HG03457 (cell line): ENCODE results near the gene OBSCN.

Experiments used
- ATAC-seq: cut with Tn5 transposase; IDR thresholded peaks from one replicate; pipeline ENCODE4 v1.9.1; 2021; ENCODE audit warnings: moderate number of reproducible peaks; ENCODE audit not compliant: unreplicated experiment

The OBSCN gene, protein sequence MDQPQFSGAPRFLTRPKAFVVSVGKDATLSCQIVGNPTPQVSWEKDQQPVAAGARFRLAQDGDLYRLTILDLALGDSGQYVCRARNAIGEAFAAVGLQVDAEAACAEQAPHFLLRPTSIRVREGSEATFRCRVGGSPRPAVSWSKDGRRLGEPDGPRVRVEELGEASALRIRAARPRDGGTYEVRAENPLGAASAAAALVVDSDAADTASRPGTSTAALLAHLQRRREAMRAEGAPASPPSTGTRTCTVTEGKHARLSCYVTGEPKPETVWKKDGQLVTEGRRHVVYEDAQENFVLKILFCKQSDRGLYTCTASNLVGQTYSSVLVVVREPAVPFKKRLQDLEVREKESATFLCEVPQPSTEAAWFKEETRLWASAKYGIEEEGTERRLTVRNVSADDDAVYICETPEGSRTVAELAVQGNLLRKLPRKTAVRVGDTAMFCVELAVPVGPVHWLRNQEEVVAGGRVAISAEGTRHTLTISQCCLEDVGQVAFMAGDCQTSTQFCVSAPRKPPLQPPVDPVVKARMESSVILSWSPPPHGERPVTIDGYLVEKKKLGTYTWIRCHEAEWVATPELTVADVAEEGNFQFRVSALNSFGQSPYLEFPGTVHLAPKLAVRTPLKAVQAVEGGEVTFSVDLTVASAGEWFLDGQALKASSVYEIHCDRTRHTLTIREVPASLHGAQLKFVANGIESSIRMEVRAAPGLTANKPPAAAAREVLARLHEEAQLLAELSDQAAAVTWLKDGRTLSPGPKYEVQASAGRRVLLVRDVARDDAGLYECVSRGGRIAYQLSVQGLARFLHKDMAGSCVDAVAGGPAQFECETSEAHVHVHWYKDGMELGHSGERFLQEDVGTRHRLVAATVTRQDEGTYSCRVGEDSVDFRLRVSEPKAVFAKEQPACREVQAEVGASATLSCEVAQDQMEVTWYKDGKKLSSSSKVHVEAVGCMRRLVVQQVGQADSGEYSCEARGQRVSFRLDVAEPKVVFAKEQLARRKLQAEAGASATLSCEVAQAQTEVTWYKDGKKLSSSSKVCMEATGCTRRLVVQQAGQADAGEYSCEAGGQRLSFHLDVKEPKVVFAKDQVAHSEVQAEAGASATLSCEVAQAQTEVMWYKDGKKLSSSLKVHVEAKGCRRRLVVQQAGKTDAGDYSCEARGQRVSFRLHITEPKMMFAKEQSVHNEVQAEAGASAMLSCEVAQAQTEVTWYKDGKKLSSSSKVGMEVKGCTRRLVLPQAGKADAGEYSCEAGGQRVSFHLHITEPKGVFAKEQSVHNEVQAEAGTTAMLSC (N-terminal part only)

DNA sequence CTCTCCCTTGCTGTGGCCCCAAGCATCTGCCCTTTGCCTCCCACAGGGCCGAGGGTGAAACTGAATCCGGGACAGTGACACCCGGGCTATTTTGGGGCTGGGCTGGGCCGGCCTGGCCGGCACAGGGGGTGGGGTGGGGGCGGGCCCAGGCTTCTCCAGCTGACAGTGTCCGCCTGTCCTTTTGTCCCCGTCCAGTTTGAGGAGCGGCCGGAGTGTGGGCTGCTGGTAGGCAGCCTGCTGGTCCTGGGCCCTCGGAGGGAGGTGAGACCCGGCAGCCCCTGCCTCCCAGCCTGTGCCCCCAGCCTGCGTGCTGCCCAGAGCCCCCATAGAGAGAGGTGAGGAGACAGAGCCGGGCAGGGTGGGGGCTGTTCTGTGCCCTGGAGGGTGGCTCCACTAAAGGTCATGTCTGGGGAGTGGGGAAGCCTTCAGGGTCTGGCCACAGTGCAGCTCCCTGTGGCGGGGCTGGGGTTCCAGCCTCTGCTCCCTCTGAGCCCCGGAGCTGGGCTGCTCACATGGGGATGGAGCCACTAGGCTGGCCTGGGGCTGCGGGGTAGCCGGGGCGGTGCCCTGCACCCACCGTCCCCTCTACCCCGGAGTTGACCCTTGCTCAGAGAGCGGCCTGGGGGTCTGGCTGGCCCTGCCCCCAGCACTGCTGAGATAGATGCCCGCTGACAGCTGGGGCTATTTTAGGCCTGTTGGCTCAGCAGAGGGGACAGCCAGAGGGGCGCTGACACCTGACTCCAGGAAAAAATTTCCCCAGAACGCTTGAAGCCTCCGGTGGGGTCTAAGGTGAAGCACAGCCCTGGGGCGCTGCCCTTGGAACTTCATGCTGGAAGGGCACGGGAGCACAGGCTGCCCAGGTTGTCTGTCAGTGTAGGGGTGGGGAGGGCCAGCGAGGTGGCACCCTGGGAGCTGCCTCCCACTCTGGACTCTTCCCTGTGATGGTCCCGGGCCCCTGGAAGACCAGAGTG, at the start of gene OBSCN:
TSS of gene OBSCN (plus strand) at position 194 of the 971 bp plus-strand sequence. CDS start 3,740 bp downstream, outside the sequence.
- ATAC-seq = no peak

DNA sequence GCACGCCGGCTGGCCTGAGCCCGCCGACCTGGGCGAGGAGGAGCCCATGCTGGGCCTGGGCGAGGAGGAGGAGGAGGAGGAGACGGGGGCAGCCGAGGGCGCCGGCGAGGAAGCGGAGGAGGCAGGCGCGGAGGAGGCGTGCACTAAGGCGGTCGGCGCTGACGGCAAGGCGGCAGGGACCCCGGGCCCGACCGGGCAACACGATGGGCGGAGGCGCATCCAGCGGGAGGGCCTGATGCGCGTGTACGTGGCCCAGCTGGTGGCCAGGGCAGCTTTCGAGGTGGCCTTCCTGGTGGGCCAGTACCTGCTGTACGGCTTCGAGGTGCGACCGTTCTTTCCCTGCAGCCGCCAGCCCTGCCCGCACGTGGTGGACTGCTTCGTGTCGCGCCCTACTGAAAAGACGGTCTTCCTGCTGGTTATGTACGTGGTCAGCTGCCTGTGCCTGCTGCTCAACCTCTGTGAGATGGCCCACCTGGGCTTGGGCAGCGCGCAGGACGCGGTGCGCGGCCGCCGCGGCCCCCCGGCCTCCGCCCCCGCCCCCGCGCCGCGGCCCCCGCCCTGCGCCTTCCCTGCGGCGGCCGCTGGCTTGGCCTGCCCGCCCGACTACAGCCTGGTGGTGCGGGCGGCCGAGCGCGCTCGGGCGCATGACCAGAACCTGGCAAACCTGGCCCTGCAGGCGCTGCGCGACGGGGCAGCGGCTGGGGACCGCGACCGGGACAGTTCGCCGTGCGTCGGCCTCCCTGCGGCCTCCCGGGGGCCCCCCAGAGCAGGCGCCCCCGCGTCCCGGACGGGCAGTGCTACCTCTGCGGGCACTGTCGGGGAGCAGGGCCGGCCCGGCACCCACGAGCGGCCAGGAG, 49.5 kb upstream of the OBSCN start:
- ATAC-seq = no peak

DNA sequence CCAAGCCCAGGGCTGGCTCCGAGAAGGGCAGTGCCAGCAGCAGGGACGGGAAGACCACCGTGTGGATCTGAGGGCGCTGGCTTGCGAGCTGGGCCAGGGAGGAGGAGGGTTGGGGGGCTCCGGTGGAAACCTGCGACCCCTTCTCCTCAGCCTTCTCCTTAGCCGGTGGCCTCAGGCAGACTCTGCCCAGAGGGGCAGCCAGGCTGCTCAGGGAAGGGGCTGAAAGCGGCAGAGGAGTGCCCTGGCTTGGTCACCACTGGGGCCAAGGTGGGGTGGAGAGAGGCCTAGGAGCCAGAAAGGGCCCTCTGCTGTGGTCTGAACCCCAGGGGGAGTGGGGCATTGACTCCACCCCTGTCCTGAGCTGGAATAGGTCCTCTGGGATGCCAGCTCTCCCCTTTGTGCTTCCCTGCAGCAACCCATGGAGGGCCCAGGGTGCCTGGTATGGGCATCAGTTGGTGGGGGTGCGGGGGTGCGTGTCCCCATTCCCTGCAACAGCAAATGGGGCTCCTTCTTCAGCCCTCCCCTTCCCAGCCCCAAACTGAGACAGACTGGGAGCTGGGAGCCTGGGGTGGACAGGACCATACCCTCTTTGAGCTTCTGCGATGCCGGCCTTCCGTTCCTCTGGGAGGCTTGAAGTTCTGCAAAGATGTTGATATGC, 48.7 kb upstream of the OBSCN start:
- no peak for ATAC-seq

DNA sequence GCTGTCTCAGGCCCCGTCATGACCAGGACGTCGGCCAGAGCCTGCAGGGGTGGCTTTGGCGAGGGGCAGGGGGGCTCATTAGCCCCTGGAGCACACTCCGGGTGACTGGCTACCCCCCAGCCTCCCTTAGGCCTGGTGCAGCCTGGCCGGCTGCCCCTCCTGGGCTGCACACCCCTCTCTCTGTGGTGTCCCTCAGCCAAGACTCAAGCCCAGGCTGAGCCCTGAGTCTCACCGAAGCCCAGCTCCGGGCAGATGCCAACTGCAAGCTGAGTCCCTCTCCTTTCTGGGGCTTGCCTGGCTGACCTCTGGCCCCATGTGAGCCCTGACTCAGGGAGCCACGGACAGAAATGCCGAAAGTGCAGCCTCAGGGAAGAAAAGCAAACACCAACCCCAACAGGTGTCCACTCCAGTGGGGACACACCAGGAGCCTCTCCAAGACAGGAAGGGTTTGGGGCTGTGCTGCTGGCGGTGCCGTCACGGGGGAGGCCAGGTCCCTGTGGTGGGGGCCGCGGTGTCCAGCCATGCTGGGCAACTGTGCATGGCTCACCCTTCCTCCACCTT, 47.6 kb upstream of the OBSCN start:
- no peak for ATAC-seq

DNA sequence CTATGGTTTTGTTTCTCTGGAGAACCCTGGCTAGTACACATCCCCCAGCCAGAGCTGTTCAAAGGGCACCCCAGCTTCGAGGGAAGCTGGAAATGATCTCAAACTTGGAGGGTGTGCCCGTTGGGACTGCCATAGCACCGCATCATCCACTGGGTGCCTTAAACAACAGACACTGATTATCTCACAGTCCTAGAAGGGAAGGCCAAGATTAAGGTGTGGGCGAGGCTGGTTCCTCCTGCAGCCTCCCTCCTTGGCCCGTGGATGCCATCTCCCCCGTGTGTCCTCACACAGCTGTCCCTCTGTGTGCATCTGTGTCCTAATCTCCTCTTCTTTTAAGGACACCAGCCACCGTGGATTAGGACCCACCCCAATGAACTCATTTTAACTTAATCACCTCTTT, 46.5 kb upstream of the OBSCN start:
- no peak for ATAC-seq

DNA sequence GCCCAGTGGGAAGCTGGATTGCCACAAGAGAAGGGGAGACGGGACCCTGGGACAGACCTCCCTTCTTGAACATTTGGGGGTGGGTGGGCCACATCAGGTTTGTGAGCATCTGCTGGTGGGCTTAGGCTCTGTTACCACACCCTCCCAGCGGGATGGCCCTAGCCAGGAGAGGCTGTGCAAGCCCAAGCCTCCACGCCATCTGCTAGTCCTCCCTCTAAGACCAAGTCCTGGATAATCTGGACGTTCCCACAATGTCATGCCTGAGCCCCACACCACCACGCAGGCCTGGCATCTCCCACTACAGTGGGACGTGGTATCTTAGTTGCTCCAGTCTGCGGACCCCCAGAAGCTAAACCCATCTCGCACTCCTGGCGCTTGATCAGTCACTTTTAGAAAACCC, 46.0 kb upstream of the OBSCN start:
- ATAC-seq = no peak

DNA sequence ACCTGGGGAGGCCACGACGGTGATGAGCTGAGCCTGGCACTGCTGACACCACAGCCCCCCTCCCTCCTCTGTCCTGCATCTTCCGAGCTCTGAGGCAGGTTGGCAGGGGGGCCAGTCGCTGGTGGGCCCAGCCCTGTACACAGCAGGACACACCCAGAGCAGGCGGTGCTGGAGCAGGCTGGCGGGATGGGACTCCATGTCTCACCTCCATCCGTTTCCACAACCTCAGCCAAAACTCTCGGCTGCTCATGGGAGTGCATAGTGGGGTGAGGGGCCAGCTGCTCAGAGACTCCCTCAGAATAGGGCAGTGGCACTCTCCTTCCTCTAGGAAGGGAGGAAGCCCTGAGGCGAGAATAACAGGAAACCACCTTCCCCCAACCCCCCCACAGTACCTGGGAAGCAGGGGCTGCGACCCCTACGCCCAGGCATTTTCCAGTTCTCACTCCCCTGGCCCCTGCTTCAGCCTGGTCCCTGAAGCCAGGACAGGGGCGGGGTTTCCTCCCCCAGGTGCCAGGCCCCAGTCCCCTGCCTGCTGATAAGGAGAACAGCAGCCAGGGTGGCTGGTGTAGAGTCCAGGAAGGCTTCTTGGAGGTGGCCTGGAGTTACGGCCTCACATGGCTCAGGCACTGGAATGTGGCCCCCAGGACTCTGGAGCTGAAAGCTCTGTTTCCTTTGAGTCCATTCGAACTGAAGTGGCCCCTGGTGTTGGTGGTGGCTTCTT, 45.4 kb upstream of the OBSCN start:
- no peak for ATAC-seq

DNA sequence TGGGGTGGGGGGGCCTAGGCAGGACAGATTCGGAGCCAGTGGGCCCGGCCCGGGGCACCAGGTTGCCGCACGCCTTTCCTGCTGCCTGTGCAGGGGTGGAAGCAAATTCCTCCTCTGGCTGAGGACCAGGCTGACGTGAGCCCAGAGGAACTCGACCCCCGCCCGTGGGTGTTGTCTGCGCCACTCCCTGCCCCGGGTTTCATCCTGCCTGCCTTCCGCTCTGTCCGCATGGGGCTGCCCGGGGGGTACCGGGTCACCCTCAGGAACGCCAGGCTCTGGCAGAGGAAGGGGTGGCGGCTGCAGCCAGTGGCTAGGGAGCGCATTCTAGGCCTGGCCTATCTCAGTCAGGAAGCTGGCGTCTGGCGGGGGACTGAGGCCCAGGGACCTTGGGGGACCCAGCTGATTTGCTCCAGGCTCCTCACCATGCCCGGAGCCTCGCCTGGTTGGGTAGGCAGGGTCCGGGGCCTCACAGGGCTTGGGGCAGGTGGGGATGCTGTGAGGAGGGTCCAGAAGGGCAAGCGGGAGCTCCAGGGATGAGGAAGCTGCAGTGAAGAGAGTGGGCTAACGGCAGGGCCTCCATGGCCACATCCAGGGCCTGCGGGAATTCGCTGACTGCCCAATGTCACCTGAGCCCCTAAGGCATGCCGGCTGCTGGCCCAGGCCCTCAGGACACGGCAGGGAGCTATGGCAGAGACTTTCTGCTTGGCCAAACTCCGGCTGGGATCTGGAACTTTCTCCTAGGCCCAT, 44.7 kb upstream of the OBSCN start:
- ATAC-seq = no peak

DNA sequence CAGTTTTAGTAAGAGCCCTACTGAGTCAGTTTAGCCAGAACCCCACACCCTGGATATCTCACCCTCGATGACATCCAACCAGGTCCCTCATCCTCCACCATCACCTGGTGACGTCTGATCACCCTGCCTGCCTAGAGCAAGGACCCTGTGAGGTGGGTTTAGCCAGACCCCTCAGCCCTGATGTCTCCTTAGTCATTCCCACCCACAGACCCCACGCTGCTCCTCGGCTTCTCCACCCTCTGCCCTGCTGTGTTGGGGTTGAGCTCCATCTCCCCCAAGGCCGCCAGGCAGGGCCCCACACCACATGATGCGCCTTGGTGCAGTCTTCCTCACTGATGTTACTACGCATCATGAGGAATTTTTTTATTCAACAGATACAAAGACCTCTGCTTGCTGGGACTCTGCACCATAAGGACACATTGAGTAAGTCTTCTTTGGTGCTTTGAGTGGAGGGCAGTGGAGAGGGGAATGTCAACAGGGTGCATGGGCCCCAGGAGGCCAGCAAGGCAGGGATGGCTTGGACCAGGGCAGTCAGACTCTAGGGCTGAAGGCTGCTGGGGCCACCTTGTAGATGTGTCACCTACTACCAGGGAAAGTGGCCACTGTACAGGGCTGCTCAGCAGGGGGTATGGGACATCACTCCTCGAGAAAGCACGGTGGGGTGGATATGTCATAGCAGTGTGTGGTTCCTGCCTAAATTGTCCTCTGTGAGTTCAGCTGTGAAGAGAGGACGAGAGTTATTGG, 43.9 kb upstream of the OBSCN start:
- no peak for ATAC-seq

DNA sequence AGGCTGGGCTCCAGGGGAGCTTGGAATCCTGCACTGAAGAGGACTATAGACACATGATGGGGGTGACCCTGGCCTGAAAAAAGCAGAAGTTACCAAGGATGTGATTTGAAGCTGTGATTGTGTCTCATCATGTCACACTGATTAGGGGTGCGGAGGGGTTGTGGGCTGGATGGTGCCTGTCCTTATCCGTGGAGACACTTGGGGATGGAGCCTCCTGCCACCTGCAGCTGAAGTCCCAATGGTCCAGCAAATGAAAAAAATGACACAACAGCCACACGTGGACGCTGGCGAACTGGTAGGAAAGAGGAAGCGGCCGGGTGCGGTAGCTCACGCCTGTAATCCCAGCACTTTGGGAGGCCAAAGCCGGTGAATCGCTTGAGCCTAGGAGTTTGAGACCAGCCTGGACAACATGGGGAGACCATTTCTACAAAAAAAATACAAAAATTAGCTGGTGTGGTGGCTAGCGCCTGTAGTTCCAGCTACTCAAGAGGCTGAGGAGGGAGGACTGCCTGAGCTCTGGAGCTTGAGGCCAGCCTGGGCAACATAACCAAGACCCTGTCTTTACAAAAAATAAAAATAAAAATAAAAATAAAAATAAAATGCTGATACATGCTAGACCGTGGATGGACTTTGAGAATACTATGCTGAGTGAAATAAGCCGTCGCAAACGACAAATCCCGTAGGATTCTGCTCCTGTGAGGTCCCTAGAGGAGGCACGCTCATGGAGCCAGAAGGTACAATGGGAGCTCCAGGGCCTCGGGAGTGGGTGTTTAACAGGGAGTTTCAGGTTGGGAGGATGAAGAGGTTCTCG, 43.1 kb upstream of the OBSCN start:
- ATAC-seq = no peak

DNA sequence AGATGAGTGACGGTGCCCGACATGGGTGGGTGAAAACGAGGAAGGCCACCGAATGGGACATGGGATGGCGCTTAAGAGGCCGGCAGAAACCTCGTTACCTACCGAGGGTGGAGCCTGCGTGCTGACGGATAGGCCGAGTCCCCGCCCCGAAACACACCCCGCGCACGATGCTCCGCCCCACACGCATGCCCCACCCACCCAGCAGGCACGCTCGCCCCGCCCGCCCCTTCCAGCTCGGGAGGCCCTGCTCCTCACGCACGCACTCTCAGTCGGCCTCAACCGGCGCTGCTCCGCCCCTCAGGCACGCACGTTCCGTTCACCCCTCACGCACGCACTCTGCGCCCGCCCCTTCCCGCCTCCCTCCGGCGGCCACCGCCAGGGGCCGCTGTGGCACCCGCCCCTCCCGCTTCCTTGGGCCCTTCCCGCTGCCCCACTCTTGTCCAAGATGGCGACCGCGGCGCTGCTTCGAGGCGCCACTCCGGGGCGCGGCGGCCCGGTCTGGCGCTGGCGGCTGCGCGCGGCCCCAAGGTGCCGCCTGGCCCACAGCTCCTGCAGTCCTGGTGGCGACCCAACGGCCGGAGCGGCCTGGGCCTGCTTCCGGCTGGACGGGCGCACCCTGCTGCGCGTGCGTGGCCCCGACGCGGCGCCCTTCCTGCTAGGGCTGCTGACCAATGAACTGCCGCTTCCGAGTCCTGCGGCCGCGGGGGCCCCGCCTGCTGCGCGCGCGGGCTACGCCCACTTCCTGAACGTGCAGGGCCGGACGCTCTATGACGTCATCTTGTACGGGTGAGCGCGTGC, 42.3 kb upstream of the OBSCN start, which contains the start of gene IBA57:
TSS of gene IBA57 (plus strand) at position 433 of the 798 bp plus-strand sequence. CDS start at position 446, 13 bp downstream.
- ATAC-seq = peak; percentile 76

DNA sequence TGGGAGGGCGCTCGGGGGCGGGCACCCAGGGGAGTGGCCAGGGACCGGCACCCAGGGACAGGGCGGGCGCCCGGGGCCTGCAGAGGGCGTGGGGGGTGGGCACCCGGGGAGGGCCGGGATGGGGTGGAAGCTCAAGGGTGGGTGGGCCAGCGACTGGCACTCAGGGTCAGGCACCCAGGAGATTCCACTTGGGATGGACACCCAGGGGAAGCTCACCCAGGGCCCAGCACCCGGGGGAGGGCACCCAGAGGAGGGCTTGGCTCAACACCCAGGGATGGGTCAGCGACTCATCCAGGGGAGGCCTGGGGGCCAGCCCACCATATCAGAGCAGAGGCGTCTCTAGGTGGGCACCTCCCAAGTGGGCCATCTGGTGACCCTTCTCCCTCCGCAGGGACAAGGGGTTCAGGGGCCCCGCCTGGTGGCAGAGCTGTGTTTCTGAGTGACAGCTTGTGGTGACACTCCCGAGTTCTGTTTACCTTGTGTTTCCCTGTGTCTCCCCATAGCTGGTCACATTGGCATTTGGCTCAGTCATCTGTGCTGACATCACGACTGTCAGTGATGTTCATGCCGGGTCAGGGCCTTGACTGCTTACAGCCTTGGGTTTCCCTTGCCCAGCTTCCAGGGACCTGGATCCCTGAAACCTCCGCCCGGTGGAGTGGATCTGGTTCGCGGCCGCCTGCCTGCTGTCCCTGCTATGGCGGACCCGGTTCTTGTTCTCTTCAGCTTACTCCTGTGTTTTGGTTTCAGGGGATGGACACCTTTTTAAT, 41.5 kb upstream of the OBSCN start:
- peak; percentile 5 for ATAC-seq

DNA sequence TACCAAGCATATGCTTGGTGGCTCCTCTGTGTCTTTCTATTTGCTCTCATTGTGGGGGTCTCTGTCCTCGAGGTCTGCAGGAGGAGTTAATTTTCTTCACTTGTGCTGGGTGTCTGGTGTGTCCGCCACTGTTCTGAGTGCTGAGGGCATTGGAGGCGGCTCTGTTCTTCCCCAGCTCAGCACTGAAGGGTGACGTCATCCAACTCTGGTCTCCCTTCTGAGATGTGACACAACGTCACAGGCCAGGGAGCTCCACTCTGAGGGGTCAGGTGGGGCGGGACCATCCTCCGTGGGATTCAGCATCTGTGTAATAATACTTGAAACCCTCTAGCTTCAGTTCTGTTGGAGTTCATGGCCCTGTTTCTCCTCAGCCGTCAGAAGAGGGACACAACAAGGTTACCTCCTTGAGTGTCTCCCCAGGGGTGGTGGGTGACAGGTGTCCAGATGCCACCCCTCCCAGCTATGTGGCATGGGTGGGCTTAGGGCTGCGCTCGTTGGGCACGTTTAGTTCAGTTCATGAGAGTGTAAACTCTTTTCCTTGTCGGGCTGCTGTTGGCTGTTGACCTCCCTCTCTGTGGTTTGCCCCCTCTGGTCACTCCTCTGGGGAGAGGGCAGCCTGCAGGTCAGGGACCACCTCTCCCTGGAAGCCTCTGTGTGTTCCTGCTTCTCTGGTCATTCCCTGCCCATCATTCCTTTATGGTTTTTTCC, 39.1 kb upstream of the OBSCN start:
- no peak for ATAC-seq
